GM21529 (cell line): ENCODE data around the gene SERTAD3.
"Not testable (repeated sequence)": the region's sequence is repeated elsewhere in the genome, so short reads cannot be mapped to it uniquely, and the experiment has no call there.

Source experiments
- ATAC-seq: cut with Tn5 transposase; IDR thresholded peaks from one replicate; pipeline ENCODE4 v1.9.1; 2021; ENCODE audit not compliant: unreplicated experiment

Gene SERTAD3

GRCh38 chr19:40458597-40458974 is 14.5 kb upstream of the SERTAD3 start:
- ATAC-seq = no peak

- ATAC-seq = no peak
These were observed 13.9 kb upstream of the SERTAD3 start for GRCh38 chr19:40457953-40458596.

DNA sequence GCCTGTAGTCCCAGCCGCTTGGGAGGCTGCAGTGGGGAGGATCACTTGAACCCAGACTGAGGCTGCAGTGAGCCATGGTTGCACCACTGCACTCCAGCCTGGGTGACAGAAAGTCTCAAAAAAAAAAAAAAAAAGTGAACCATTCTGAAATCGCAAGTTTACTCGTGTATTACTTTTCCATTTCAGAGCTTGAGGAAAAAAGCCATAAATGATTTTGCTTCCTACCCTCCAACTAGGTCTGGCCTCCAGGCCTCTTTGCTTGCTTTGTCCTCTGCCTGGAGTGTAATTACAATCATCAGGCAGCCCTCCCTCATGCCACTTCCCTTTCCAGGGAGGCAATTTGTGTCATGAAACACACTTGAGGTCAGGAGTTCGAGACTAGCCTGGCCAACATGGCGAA is 12.9 kb upstream of the SERTAD3 start:
- no peak for ATAC-seq

DNA sequence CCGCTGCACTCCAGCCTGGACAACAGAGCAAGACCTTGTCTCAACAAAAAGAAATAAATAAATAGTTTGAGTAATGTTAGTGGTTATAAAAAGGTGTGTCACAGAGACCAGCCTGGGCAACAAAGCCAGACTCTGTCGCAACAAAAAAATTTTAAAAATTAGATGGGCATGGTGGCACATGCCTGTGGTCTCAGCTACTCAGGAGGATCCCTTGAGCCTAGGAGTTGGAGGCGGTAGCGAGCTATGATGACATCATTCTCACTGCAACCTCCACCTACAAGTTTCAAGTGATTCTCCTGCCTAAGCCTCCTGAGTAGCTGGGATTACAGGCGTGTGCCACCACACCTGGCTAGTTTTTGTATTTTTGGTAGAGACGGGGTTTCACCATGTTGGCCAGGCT is 9.8 kb upstream of the SERTAD3 start:
- not testable (repeated sequence) for ATAC-seq

DNA sequence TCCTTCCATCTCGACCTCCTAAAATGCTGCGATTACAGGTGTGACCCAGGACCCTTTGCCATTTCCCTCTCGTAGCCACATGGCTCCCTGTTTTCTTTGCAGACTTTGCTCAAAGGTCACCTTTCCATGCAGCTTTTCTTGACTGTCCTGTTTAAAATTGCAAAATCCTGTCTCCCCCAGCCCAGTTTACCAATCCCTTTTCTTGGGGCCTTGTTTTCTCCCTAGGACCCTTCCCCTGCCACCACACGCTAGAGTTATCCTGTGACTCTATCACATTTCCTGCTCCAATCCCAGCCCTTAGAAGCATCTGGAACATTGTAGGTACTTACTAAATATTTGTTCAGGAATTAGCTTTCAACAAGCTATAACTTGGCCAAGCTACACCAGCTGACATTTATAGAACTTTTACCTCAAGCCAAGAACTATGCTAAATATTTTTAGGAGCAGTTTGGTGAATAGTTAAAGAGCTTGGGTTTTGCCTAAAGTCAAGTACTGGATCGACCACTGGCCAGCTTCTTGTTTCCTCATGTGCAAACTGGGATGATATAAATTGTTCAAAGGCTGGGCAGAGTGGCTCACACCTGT is 9.1 kb upstream of the SERTAD3 start:
- no peak for ATAC-seq

GRCh38 chr19:40452016-40452415 is 7.9 kb upstream of the SERTAD3 start:
- ATAC-seq = no peak

- no peak for ATAC-seq
These were observed 6.5 kb upstream of the SERTAD3 start for GRCh38 chr19:40450664-40451063.

- no peak for ATAC-seq
These were observed 5.4 kb upstream of the SERTAD3 start for GRCh38 chr19:40449506-40449905.

GRCh38 chr19:40446263-40446784 is 2.2 kb upstream of the SERTAD3 start:
- no peak for ATAC-seq

DNA sequence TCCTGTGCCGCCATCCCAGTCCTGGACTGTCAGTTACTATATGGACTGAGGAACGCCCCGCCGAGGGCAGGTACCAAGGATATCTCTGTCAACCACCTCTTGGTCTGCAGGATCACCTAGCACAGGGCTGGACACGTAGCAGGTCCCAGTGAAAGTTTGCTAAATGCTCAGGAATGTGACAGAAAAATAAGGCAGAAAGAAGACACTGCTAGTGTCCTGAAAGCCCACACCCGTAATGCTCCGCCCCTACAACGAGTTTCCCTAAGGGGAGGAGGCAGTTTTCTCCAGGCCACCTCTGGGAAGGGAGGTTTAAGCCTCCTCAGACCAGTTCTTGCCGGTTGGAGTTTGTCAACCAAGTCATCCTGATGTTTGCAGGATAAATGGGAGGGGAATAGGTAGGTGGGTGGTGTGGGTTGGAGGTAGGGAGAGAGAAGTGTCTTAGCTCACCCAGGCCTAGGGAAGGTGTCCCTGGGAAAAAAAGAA is 1.7 kb upstream of the SERTAD3 start:
- no peak for ATAC-seq

DNA sequence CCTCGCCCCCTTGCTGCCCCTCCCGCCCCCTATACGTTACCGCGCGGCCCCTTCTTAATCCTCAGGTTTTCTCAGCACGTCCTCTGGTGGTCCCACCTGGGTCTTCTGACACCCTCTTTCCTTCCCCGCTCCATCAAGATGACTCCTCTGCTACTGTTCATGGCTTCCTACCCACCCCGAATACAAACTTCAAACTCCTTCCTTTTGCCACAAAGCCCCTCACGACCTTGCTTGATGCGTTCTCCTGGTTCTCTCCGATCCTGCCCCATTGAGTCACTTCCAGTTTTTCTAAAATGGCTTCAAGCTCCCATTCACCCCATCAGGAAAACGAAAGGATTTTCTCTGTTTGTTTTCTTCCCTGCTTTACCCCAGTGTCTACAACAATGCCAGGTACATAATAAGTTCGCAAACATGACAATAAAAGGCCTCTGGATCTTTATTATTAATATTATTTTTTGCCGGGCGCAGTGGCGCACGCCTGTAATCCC is 734 bp upstream of the SERTAD3 start:
- no peak for ATAC-seq

DNA sequence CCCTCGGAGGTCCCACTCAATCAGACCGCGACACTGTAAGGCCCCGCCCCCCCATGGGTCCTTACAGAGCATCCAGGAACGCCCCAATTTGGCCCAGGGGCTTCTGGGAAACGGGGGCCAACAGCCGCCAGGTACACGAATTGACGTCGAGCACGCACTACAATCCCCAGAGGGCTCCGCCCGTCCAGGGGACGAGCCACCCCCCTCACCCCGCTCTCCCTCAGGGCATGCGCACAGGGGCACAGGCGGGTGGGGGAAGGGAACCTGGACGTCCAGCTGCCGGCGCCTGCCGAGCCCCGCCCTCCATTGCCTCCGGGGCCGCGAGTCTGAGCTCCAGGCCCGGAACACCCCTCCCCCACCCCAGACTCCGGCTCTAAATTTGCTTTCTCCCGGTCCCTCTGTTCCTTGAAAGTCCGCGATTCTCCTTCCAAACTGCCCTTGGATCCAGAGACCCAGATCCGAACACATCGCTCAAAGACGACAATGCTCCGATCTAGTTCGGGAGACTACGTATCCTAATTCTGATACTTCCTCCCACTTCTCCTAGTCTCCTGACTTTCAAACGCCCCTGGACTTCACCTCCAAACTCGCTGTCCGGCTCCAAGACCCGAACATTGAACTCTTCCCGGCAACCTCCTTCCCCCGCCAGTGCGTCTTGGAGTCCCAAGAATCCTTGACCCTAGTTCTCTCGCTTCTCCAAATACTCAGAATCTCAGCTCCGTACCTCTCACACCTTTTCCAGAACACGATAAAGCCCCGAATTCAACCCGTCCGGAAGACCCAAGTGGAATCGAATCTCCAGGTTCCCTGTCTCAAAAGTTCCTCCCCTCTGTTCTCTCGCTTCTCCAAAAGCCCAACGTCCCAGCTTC is 770 bp downstream of the SERTAD3 start:
- peak; percentile 67 for ATAC-seq

GRCh38 chr19:40442328-40443130 is 1.6 kb downstream of the SERTAD3 start:
- ATAC-seq = no peak

- no peak for ATAC-seq
These were observed 2.3 kb downstream of the SERTAD3 start for GRCh38 chr19:40441719-40442253.

DNA sequence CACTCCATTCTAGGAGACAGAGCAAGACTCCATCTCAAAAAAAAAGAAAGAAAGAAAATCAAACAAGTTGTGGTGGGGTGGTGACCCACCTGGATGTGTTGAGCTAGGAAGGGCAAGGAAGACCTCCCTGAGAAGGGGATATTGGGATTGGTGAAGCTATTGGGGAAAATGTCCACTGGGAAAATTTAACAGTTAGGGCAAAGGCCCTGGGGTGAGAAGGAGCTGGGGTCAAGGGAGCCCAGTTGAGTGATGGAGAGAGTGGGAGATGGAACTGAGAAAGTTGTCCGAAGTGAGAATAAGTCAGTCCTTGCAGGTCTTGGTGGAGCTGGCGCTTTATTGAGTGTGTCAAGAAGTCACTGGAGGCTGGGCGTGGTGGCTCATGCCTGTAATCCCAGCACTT is 5.9 kb downstream of the SERTAD3 start:
- ATAC-seq = no peak

- no peak for ATAC-seq
These were observed 10.5 kb downstream of the SERTAD3 start for GRCh38 chr19:40433391-40434216.

DNA sequence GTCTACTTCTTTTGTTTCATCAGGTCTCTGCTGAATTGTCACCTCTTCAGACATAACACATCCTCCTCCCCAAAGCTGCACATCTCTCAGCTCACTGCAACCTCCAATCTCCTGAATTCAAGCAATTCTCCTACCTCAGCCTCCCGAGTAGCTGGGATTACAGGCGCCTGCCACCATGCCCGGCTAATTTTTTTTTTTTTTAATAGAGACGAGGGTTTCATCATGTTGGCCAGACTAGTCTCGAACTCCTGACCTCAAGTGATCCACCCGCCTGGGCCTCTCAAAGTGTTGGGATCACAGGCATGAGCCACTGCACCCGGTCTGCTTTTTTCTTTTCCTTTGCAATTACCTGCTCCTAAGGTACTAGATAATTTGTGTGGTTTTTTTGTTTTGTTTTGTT is 11.4 kb downstream of the SERTAD3 start:
- not testable (repeated sequence) for ATAC-seq

DNA sequence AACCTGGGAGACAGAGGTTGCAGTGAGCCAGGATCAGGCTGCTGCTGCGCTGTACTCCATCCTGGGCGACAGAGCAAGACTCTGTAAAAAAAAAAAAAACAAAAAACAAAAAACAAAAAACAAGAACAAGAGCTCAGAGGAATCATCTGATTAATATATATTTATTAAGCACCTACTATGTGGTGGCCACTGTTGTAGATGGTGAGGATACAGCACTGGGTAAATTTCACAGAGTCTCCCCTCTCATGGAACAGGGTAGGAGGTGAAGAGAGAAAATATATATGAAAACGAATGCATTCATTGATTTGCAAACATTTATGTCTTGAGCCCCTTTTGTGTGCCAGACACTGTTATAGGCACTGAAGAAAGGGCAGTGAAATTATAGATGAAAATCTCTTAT is 12.4 kb downstream of the SERTAD3 start:
- no peak for ATAC-seq

- ATAC-seq = not testable (repeated sequence)
These were observed 13.9 kb downstream of the SERTAD3 start for GRCh38 chr19:40430242-40430641.

DNA sequence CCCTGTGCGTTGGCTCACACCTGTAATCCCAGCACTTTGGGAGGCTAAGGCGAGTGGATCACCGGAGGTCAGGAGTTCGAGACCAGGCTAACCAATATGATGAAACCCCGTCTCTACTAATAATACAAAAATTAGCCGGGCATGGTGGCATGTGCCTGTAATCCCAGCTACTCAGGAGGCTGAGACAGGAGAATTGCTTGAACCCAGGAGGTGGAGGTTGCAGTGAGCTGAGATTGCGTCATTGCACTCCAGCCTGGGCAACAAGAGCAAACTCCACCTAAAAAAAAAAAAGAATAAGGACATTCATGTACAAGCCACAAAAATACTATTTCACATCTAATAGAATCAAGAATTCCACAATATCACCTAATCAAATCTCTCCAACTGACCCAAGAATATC is 15.9 kb downstream of the SERTAD3 start:
- ATAC-seq = not testable (repeated sequence)
